Measurements from ENCODE around the gene STUM.

The STUM gene

DNA sequence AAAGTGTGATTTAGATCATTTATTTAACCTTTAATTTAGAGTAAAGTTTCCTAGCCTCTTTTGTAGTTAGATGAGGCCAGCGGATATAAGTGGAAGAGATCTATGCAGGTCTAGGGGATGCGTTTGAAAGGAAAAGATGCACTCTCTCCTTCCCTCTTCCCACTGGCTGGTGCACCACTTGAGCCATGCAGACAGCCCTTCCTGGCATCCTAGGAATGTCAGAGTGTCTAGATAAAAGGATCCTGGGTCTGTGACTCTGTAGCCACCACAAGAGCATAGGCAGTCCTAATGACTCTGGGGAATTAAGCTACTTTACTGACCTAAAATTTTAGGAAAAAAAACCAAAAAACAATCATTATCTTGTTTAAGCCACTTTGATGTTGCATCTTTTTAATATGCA, 16.0 kb upstream of the STUM start:
- POLR2A ChIA-PET = no interaction called here
- no peak for DNase-seq (ENCODE audit: extremely low spot score)
- TF ChIP-seq, protein P1, sequence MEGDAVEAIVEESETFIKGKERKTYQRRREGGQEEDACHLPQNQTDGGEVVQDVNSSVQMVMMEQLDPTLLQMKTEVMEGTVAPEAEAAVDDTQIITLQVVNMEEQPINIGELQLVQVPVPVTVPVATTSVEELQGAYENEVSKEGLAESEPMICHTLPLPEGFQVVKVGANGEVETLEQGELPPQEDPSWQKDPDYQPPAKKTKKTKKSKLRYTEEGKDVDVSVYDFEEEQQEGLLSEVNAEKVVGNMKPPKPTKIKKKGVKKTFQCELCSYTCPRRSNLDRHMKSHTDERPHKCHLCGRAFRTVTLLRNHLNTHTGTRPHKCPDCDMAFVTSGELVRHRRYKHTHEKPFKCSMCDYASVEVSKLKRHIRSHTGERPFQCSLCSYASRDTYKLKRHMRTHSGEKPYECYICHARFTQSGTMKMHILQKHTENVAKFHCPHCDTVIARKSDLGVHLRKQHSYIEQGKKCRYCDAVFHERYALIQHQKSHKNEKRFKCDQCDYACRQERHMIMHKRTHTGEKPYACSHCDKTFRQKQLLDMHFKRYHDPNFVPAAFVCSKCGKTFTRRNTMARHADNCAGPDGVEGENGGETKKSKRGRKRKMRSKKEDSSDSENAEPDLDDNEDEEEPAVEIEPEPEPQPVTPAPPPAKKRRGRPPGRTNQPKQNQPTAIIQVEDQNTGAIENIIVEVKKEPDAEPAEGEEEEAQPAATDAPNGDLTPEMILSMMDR (IDR thresholded peaks at IDR 0.05; ENCODE audit: control extremely low read depth, extremely low read depth, low read depth, missing control alignments) = no peak
- CTCF ChIA-PET = interaction anchor here (1.3 to 1.9 kb wide), 2 partner anchors 8 to 9 kb away, joined by 3 to 5 read pairs; no protein-coding TSS in a partner anchor

DNA sequence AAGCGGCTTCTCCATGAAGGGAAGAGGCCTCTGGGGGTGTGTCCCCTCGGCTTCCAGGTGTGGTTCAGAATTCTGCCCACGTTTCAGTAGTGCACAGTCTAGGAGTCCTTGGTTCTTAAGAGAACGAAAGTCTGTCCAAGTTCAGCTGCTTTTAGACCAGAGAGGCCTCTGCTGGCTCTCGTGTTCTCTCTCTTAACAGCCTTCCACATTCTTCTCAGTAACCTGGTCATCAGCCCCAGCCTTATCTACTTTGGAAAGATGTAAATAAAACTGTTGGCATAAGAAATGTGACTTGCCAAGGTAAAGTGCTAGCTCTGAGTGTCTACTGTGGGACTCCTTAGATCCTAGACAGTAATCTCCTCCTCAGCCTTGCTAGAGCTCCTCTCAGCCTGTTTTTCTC, 15.3 kb upstream of the STUM start:
- CTCF ChIA-PET = interaction anchor here (1.3 to 2.8 kb wide), 4 partner anchors 8 to 101 kb away, joined by 3 to 12 read pairs (median 4); partner anchors contain the start of gene STUM
- TF ChIP-seq, protein P1 (IDR thresholded peaks at IDR 0.05; ENCODE audit: control extremely low read depth, extremely low read depth, low read depth, missing control alignments) = no peak
- DNase-seq (ENCODE audit: extremely low spot score) = no peak
- POLR2A ChIA-PET = no interaction called here

DNA sequence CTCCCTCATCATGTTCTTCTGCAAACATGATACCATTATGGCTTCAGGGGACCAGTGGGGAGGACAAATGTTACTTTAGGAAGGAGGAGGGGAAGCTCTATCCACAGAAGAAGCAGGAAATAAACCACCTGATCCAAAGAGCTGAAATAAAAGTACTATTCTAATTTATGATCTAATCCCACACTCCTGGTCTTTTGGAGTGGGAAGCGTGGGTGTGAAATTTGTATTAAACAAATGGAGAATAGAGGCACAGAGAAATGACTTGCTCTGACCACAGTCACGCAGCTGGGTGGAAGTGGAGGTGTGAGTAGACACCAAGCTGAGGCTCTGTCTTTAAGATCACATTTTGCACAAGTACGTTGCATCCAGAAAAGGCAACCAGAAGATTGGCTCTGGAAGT, 14.5 kb upstream of the STUM start:
- TF ChIP-seq, protein P1 (IDR thresholded peaks at IDR 0.05; ENCODE audit: control extremely low read depth, extremely low read depth, low read depth, missing control alignments) = no peak
- DNase-seq (ENCODE audit: extremely low spot score) = no peak
- ChIA-PET POLR2A (no interaction called here), CTCF (interaction anchor here (0.7 to 2.8 kb wide), 3 partner anchors 9 to 100 kb away, joined by 3 to 12 read pairs (median 3); partner anchors contain the start of gene STUM)

DNA sequence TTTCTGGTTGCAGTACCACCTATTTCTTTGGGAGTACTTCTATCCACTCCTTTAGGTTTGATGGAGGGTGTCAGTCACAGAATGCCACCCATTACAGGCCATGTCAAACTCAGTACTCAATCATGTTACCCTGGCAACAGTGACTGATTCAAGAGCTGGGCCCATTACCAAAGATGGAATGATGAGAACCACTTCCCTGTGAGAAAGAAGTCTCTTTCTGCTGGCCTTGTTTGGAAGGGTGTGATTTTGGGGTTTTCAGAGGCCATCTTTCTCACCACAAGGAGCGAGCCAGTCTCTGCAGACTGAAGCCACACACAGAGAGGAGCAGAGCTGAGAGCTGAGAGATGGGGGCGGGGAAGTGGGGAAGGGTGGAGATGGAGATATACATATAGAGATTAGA, 13.9 kb upstream of the STUM start:
- TF ChIP-seq, protein P1 (IDR thresholded peaks at IDR 0.05; ENCODE audit: control extremely low read depth, extremely low read depth, low read depth, missing control alignments) = no peak
- no peak for DNase-seq (ENCODE audit: extremely low spot score)
- CTCF ChIA-PET = interaction anchor here (0.7 to 2.8 kb wide), 4 partner anchors 9 to 100 kb away, joined by 3 to 12 read pairs (median 4); partner anchors contain the start of gene STUM
- POLR2A ChIA-PET = no interaction called here

DNA sequence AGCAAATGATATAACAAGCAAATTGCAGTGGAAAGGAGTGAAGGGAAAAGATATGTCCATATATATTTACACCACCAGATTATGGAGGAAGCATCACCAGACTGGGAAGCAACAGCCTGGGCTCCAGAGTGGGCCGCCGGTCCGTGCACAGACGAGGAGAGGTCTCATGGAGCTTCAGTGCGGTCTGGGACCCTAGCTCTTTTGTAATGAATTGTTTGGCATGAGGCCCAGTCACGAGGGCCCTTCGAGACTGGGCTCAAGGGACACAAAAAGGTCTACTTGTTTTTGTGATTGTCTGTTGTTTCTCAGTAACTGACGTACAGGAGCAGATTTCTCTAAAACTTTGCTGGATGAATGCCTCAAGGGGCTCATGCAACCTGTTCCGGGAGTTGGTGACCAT, 12.9 kb upstream of the STUM start:
- no peak for DNase-seq (ENCODE audit: extremely low spot score)
- ChIA-PET CTCF (interaction anchor here (1.6 to 2.8 kb wide), 3 partner anchors 8 to 12 kb away, joined by 4 to 13 read pairs (median 12); partner anchors contain the start of gene STUM), POLR2A (no interaction called here)
- TF ChIP-seq, protein P1 (IDR thresholded peaks at IDR 0.05; ENCODE audit: control extremely low read depth, extremely low read depth, low read depth, missing control alignments) = no peak

DNA sequence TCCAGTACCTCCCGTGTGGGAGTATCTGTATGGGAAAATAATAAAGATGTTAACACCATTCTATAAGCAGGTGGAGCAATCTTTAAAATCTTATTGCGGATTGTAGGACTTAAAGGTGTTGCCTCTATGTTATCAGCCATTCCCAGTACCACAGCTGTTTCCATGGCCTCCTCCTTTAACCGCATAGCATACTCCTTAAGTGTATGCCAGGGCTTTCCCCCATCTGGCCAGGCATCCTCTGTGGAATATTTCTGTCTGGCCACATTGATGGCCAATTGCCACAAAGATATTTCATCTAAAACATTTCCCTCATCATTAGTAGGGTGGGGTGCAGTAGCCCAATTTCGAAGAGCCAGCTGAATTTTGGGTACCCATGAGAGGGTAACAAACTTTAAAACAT, 7.3 kb upstream of the STUM start:
- POLR2A ChIA-PET = no interaction called here
- CTCF ChIA-PET = no interaction called here
- TF ChIP-seq, protein P1 (IDR thresholded peaks at IDR 0.05; ENCODE audit: control extremely low read depth, extremely low read depth, low read depth, missing control alignments) = no peak
- no peak for DNase-seq (ENCODE audit: extremely low spot score)

All from GM10248 (cell line).